CD4-positive, alpha-beta T cell treated with Interleukin-6 at 100 ng/mL for 8 hours (primary cell): Measurements from ENCODE around the gene BRD2.
A peak's percentile ranks its signal among the peaks of the same experiment; 100 is the strongest.

Experiments used
- DNase-seq: peaks from one replicate; pipeline ENCODE4 v3.0.0-alpha.2; 2020; ENCODE audit warnings: mixed read lengths, low spot score

Gene BRD2

DNA sequence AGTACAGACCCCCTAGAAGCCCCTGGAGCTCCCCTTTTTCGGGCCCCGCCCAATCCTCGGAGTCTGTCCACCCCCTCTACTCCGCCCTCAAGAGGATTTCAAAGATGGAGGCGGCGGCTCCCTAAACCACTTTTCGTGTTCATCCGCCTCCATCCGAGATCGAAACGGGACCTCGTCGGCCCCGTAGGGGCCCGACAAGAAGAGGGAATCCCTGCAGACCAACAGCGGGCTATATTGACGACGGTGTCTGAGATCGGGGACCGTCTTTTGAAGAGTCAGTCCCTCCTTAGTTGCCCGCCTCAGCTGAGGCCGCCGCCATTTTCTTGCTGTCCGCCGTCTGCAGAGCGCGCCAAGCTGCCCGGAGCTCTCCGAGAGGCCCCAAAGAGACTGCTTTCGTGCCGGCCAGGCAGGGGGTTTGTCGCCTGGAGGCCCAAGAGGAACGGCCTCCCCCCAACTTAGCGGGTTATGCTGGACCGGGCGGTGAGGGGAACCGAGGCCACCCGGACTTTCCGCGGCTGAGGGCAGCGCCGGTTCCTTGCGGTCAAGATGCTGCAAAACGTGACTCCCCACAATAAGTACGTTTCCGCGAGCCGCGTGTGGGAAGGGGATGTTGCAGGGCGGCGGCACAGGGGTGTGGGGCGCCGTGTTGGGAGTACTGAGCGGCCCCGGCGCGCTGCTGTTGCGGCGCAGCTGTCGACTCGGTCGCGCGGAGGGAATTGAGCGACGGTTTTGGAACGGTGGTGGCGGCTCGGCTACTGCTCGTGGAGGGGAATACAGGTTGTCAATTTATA lies 4.2 kb downstream of the BRD2 start:
- DNase-seq = peak; percentile 49

DNA sequence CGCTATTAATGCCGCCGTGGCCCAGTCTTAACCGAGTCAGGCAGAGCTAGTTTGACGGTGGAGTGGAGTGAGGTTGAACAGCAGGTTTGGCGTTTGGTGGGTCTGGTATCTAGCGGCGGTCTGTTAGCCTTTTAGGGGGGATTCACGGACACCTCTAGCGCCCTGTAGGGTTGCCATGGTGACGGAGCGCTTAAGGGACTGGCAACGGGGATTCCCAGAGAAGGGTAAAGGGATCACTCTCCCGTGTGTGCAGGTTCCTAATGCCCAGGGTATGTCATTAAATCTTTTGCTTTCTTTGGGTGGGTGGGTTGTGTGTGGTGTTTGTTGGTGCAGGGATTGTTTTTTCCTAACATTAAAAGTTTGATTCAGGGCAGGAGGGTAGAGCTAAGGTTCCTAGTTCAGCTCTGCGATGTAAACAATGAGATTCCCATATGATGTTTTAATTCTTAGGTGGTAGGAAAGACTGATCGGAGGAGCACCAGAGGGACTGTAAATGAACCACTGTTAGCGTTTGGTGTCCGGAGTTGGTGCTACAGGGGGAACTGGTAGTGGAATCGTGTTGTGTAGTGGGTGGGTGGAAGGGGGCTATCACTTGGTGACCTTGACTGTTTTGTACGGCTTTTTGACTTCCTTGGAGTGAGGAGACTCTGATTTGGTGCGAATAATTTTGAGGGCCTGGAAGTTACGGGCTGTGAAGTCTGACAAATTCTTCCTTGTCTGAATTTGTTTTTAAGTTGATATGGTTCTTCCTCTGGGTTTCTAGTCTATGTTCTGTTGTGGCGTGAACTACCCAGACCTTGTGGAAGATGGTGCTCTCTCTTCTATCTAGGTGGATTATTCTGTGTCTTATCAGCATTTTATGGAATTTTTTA lies 5.0 kb downstream of the BRD2 start:
- DNase-seq = peak; percentile 39

DNA sequence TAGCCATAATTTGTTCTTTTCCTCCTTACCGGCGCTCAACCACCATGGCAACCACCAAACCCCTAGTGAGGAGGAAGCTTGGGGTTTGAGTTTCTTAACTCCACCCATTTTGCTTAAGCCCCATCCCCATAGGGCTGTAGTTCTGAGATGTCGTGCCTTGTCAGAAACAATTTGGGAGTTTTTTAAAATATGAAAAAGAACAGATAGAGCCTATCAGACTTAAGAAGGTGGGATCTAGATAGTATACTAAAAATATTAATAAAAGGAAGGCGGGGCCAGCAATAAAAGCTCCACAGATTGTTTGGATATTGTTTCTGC lies 5.6 kb downstream of the BRD2 start:
- peak; percentile 48 for DNase-seq

DNA sequence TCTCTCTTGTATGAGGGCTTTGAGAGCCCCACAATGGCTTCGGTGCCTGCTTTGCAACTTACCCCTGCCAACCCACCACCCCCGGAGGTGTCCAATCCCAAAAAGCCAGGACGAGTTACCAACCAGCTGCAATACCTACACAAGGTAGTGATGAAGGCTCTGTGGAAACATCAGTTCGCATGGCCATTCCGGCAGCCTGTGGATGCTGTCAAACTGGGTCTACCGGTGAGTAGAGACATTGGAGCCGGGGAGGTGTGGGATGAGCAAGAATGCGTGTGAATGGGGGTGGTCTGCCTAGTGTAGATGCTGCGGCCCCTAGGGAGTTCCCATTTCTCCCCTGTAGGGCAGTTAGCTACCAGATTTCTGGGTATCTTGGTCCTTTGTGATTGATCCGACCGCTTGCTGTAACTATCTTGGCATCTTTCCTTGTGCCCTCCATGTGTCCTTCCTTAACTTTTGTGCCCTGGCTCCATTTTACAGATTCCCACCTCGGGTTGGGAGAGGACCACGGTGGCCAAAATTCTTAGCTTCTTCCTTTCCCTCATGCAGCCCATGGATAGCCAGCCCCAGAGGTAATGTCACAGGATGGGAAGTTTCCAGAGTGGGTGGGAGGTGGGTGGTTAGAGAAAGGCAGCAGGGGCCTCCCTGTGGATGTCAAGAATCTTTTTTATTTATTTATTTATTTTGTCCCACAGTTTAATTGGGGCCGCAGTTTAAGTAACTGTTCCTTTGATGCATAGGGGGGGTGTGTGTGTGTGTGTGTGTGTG lies 6.3 kb downstream of the BRD2 start:
- no peak for DNase-seq

DNA sequence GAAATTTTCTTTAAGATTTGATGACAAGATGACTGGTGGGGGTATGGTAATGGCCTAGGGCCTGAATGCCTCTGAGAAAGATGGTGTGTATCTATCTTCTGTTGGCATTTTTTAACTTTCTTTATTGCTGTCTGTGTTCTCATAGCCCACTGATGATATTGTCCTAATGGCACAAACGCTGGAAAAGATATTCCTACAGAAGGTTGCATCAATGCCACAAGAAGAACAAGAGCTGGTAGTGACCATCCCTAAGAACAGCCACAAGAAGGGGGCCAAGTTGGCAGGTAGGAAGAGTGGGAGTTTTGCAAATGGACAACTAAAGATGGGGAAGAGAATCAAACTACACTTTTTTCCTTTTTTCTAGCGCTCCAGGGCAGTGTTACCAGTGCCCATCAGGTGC lies 7.5 kb downstream of the BRD2 start:
- no peak for DNase-seq

DNA sequence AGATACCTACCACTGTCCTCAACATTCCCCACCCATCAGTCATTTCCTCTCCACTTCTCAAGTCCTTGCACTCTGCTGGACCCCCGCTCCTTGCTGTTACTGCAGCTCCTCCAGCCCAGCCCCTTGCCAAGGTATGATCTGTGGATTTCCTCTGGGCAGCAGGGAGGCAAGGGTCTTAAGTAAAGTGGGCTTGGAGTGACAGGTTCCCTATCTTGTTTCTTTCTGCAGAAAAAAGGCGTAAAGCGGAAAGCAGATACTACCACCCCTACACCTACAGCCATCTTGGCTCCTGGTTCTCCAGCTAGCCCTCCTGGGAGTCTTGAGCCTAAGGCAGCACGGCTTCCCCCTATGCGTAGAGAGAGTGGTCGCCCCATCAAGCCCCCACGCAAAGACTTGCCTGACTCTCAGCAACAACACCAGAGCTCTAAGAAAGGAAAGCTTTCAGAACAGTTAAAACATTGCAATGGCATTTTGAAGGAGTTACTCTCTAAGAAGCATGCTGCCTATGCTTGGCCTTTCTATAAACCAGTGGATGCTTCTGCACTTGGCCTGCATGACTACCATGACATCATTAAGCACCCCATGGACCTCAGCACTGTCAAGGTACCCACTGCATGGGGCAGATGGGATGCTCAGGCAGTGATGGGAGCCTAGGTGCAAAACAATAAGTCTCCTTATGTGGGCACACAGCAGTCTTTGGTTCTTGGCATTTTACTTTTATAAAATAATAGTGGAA lies 8.1 kb downstream of the BRD2 start:
- no peak for DNase-seq

DNA sequence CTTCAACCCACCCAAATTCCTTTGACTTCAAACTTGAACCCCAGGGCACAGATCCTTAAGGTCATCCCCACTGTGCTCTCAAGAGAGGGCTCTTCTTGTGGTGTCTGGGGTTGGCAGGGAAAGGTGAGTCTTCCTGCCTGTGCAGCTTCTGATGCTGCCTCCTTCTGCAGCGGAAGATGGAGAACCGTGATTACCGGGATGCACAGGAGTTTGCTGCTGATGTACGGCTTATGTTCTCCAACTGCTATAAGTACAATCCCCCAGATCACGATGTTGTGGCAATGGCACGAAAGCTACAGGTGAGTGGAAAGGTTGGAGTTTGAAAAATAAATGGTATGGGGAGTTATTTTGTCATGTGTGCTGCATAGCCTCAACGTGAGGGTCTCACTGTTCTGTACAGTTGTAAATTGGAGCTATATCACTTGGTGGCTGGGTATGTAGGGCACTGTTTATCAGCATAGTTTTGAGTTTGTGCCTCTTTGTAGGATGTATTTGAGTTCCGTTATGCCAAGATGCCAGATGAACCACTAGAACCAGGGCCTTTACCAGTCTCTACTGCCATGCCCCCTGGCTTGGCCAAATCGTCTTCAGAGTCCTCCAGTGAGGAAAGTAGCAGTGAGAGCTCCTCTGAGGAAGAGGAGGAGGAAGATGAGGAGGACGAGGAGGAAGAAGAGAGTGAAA lies 9.0 kb downstream of the BRD2 start:
- DNase-seq = no peak

DNA sequence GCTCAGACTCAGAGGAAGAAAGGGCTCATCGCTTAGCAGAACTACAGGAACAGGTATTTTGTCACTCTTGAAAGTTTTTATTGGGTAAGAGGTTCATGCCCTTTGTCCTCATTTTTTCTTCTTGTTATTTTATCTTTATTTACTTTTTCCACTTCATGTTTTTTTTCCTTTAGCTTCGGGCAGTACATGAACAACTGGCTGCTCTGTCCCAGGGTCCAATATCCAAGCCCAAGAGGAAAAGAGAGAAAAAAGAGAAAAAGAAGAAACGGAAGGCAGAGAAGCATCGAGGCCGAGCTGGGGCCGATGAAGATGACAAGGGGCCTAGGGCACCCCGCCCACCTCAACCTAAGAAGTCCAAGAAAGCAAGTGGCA lies 9.5 kb downstream of the BRD2 start:
- no peak for DNase-seq

DNA sequence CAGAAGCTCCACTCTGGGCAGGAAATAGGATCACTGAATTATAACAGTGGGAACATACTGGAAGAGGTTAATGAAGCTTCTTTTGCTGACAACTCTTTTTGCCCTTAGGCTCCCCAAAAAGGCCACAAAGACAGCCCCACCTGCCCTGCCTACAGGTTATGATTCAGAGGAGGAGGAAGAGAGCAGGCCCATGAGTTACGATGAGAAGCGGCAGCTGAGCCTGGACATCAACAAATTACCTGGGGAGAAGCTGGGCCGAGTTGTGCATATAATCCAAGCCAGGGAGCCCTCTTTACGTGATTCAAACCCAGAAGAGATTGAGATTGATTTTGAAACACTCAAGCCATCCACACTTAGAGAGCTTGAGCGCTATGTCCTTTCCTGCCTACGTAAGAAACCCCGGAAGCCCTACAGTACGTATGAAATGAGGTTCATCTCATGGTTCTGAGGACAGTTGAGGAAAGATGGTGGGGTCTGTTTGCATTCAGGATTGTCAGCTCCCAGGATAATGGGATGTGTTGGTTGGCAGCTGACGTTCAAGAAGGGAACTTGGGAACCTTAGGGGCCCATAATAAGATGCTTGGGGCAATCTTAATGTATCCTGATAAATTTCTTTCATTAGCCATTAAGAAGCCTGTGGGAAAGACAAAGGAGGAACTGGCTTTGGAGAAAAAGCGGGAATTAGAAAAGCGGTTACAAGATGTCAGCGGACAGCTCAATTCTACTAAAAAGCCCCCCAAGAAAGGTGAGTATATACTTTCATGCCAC lies 11.5 kb downstream of the BRD2 start:
- no peak for DNase-seq

DNA sequence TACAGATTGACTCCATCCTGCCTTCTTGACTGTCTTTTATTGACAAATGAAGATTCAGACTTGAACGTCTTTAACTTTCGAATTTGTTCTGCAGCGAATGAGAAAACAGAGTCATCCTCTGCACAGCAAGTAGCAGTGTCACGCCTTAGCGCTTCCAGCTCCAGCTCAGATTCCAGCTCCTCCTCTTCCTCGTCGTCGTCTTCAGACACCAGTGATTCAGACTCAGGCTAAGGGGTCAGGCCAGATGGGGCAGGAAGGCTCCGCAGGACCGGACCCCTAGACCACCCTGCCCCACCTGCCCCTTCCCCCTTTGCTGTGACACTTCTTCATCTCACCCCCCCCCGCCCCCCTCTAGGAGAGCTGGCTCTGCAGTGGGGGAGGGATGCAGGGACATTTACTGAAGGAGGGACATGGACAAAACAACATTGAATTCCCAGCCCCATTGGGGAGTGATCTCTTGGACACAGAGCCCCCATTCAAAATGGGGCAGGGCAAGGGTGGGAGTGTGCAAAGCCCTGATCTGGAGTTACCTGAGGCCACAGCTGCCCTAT lies 12.2 kb downstream of the BRD2 start:
- no peak for DNase-seq

DNA sequence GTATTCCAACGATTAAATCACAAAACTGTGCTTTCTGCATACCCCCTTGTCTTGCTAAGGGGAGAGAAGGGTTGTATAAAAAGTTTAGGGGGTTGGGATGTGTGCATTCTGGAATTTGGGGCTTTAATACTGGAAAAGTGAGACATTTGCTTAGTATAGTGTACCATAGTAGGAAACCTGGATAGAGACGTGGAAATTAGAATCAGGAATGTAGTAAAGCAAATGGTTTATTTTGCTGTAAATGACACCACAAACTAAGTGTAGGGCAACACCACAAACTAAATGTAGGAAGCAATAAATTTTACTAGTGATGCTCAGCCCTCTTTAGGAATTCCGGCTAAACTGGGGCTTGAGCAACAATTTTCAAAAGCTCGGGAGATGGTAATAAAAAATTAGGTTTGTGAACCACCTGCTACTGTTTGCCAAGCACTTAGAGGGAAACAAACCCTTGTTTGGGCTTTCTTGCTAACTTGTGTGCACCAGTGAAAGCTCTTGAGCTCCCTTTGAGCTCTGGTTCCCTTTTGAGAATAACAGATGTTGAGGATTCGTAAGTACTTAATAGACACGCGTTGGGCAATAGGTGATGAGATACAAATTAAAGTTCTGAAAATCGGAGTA lies 13.8 kb downstream of the BRD2 start:
- DNase-seq = no peak

DNA sequence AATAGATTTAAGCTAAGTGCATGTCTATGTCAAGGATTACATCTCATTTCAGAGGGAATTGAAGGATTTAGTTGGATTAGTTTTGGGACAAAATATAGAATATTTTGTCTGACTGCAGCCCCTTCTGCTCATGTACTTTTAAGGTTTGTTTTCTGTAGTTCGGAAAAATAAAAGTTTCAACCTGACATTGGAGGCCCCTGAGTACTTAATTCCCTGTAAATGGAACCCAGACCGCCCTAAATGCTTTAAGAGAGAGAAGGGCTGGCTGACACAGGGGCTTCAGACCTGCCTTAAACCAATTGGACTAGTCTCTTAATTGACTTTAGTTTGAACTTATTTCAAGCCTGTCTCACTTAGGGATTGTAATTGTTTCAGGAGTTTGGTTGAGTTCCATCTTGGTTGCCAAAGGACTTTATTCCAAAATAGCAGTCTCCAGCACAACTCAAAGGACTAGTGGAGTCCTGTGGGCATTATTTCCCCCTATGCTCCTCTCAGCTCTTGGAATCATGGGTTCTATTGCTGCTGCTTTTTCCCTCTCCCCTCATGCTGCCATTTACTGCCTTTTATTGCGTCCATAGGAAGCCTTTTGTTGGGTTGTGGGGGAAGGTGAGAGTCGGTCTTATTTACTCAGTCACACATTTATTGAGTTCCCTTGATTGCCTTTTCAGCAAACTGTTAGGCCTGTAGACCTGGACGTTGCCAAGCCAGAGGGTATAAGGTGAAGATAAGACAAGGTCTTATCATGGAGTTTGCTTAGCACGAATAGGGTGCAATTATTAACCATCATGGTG lies 14.5 kb downstream of the BRD2 start:
- no peak for DNase-seq

DNA sequence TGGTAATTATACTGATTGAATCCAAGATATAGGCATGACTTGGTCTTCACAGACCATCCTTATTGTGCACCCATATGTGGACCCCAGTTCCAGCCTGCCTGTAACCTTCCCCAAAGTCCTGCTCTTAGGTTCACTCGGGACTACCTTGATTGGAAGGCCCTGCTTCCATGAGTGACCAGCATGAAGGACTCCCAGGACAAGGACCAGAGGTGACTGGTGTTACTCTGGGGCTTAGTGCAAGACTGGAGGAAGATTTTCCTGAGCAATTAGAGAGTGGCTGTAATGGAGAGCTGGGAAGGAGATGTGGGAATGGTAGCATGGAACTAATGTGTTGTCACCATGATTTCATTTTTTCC lies 15.1 kb downstream of the BRD2 start:
- no peak for DNase-seq

DNA sequence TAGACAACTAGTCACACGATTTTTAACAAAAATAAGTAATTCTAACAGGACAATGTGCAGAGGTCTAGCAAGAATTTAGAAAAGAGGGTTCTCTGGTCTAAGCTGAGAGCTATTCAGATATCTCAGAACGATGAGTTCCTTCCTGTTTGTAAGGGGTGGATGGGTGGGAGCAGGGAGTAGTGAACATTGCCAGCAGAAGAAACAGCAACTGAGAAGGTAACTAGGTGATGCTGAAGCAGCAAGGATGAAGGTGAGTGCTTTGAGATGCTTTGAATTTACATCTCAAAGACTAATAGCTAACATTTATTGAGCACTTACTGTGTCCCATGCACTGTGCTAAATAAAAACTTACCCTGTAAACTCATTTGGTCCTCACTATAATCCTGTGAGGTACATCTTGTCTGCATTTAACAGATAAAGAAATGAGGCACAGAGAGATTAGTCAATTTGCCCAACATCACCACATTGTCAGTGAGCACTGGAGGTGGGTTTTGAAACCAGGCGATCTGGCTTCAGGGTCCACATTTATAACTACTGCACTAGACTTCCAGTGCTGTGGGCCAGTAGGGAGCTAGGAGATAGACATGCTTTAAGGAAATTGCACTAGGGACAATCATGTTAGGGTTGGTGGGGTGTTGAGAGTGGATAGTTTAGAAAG lies 15.7 kb downstream of the BRD2 start:
- no peak for DNase-seq

DNA sequence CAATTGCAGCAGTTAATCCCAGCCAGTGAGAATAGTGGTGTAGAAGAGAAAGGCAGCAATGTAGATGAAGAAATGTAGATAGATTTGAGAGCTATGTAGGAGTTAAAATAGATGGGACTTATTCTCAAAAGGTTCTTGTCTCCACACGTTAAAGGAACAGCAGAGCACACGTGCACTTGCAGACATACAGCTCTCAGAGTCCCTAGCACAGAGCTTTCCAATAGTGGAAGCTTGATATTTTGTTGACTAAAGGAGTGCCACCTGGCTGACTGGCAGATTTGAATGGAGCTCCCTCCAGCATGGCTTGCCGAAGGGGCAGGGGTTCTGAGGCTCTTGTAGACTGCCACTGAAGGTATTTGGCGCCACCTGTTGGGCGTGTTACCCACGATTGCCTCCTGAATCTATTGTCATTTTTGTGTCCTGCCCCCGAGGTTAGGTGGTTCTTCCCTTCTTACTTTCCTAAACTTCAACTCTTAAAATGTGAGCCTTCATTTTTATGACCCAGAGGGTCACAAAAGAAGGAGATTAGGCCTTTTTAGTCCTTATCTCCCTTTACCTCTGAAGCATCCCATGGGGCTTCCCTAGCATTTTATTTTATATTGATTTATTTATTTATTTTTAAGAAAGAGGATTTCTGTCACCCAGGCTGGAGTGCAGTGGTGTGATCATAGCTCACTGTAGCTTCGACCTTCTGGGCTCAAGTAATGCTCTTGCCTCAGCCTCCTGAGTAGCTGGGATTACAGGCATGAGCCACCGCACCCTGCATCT lies 16.4 kb downstream of the BRD2 start:
- DNase-seq = peak; percentile 89

DNA sequence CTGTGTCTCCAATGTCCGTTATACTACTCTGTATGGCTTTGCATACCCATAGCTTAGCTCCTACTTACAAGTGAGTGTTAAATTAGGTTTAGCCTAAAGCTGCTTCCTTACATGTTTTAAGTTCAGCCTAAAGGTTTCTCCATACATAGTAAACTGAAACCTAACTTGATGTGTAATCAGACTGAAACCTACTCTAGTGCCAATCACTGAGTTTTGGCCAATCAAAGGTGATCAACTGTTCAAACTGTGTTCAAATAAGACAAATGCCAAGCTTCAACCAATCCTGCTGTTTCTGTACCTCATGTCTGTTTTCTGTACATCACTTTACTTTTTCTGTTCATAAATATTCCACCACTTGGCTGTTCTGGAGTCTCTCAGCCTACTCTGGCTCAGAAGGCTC lies 21.0 kb downstream of the BRD2 start:
- no peak for DNase-seq

DNA sequence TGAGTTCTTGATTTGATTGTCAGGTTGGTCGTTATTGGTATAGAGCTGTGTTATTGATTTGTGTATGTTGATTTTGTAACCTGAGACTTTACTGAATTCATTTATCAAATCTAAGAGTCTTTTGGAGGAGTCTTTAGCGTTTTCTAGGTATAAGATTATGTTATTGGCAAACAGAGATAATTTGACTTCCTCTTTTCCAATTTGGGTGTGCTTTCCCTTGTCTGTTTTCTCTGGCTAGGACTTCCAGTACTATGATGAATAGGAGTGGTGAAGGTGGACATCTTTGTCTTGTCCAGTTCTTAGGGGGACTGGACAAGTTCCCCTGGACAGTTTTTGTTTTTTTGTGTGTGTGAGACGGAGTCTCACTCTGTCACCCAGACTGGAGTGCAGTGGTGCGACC lies 23.6 kb downstream of the BRD2 start:
- no peak for DNase-seq

DNA sequence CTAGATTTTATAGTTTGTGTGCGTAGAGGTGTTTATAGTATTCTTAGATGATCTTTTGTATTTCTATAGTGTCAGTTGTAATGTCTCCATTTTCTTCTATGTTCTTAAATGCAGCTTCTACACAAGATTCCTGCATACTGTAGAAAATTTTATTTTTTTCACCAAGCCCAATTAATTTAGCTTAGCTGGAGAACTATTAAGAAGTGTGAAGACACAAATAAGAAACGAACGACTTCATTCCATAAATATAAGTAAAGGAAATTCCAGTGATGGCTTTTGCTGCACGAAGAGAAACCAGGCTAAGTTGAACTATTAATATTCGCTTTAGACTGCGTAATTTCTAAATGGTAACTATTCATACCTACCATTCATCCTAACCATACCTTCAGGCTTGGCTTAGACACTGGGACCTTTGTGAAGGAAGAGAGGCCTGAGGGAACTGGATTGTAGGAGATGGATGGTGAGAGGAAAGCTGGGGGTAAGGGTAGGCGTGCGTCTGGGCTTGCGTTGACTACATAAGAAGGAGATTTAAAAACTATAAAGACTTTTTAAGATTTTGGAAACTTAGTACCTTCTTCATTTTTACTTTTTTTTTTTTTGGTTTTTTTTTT lies 25.1 kb downstream of the BRD2 start:
- DNase-seq = no peak
